Measurements from ENCODE around the gene CNPY2. TPM values are rescaled to one million over a fixed set of nuclear protein-coding genes. Genes with fewer than 3 reads are reported as not detected.
"Not testable (repeated sequence)": the region's sequence is repeated elsewhere in the genome, so short reads cannot be mapped to it uniquely, and the experiment has no call there.

Gene CNPY2
- total RNA-seq, 1 donor from 2014 or later, result 112 TPM

DNA sequence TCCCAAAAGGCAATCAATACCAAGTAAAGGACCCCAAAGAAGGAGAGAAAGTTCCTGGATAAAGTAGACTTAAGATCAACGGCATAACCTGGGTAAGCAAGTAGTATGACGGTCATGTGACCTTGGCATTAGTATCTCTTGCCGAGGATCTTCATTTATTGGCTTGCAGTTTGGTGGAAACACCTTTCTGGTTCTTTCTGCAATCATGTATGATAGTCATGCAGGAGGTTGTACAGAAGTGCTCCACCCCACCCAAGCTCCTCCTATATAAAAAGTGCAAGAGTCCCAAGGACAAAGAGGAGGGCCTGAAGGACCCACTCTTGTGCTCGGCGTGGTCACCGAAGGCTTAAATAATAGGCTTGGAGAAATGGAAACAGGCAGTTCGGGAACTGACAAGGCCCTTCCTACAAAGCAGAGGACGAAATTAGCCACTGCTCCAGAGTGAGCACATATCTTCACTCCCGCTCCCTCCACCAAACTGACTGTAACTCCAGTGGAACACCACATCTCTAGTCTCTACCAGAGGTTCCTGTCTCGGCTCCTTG is 16.4 kb downstream of the CNPY2 start:
- no peak for DNase-seq (ENCODE audit: extremely low read depth, low read depth, low spot score)

DNA sequence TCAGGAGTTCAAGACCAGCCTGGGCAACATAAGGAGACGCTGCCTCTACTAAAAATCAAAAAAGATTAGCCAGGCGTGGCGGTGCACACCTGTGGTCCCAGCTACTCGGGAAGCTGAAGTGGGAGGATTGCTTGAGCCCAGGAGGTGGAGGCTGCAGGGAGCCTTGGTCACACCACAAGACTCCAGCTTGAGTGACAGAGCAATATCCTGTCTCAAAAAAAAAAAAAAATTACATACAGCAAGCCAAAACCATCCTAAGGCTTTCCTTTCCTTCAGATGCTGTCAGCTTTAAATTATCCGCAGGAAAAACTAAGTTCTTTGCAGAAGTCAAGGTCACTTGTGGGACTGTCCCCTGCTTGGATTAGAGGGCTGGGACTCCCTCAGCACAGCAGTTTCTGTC is 17.0 kb downstream of the CNPY2 start:
- DNase-seq (ENCODE audit: extremely low read depth, low read depth, low spot score), result no peak

DNA sequence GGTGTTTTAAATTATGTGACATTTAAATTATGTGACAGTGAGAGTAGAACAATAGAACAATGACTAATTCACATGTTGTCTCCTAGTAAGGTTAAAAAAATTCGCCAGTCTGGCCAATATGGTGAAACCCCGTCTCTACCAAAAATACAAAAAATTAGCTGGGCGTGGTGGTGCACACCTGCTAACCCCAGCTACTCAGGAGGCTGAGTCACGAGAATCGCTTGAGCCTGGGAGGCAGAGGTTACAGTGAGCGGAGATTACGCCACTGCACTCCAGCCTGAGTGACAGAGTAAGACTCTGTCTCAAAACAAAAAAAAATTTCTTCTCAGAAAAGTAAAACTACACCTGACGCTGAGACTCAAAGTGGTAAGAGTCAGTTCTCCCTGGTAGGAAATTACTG is 18.4 kb downstream of the CNPY2 start:
- no peak for DNase-seq (ENCODE audit: extremely low read depth, low read depth, low spot score)

DNA sequence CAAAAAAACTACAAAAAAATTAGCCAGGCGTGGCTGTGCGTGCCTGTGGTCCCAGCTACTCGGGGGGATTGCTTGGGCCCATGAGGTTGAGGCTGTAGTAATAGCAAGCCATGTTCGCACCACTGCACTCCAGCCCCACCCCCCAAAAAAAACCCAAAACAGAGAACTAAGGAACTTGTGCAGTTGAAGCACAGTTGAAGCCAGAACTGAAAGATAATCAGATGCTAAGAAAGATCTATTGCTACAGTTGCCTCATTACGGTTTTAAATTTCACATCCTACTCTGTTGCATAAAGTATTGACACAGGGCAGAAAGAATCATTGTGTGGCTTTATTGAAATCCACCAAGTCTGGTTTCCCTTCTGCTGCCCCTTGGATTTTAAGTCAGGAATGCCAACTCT is 19.5 kb downstream of the CNPY2 start:
- DNase-seq (ENCODE audit: extremely low read depth, low read depth, low spot score), result no peak

DNA sequence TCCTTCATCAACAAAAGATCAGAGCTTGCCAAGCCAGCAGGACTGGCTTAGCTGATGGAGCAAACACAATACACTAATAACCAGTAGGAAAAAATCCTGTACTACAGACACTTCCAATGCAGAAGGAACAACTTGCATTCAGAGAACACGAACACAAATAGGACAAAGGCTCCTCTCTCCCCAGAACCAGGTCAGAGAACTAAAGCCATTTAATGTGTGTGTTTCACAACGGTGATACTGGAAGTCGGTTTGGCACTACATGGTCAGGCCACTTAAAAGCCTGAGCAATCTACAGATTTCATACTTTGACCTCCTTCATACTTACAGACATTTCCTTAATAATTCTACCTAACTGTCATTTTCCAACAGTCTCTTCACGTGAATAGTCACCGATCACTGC is 22.0 kb downstream of the CNPY2 start:
- no peak for DNase-seq (ENCODE audit: extremely low read depth, low read depth, low spot score)

DNA sequence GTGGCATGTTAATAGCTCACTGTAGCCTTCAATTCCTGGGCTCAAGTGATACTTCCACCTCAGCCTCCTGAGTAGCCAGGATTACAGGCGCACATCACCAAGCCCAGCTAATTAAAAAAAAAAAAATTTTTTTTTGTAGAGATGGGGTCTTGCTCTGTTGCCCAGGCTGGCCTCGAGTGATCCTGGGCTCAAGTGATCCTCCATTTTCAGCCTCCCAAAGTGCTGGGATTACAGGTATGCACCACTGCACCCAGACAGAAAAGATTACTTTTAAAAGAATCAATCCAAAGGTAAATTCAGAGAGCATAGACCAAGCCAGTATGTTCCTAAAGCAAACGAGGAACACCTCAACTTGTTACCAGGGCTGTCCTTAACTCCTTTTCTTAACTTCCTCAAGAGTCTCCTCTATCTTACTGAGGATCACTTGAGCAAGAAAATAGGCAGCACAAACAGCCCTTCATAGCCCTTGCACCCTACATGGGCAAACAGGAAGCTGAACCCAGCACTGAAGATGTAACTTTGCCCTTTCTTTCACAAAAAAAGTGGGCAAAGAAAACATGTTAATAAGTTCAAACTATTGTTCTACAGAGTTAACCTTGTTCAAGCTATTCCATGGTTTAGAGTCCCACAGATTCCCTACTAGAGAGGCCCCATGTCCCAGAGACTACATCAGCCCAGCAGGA is 26.9 kb downstream of the CNPY2 start:
- no peak for DNase-seq (ENCODE audit: extremely low read depth, low read depth, low spot score)

DNA sequence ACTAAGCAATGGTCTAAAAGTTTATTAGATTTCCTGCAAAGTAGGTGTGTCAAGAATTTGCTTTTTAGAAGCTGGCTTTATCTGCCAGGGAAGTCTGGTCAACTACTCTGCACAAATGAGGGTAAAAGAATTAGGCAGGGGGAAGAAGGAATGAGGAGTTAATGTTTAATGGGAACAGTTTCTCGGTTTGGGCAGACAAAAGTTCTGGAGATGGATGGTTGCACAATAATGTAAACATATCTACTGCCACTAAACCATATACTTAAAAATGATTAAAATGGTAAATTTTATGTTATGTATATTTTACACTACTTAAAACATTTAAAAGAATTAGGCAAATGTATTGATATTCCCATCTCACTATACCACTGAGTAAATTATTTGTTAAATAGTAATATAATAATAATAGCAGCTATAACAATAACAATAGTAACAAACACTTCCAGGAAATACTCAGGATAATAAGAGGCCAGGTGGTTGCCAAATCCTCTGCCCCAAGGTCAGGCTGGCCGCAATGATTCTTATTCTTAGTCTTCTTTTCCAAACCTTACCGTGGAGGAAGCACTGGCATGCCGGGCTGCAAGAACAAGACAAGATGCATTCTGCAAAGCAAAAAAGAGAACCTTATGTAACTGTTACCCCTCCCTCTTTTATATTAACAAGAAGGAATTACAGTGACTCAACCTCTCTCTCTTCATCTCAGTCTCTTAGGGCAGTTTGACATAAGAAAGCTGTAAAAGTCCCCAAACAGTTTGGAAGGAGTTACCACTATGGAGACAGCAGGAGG is 29.6 kb downstream of the CNPY2 start:
- no peak for DNase-seq (ENCODE audit: extremely low read depth, low read depth, low spot score)

DNA sequence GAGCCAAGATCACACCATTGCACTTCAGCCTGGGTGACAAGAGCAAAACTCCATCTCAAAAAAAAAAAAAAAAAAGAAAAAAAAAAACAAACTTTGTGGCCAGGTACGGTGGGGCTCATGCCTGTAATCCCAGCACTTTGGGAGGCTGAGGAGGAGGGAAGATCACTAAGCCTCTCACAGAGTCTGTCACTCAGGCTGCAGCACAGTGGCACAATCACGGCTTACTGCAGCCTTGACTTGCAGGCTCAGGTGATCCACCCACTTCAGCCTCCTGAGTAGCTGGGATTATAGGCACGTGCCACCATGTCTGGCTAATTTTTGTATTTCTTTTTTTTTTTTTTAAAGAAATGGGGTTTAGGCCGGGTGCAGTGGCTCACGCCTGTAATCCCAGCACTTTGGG is 31.5 kb downstream of the CNPY2 start:
- not testable (repeated sequence) for DNase-seq (ENCODE audit: extremely low read depth, low read depth, low spot score)

DNA sequence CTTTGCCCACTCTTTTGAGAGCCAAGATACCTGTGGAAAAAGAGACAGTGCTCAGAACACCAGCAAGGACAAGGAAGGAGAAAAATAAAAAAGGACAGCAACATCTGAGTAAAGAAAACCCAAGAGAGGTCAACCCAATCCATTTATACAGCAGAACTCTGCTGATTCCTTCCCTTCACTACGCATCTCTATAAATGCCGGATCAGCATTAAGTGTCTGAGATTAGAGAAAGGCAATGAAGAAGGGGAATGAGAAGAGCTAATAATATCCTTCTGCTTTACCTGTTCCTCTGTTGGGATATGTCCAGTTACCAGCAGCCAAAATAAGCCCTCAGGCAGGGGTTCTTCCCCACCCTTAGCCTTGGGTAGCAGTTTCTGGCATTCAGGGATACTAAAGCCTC is 33.2 kb downstream of the CNPY2 start:
- DNase-seq (ENCODE audit: extremely low read depth, low read depth, low spot score), result no peak

DNA sequence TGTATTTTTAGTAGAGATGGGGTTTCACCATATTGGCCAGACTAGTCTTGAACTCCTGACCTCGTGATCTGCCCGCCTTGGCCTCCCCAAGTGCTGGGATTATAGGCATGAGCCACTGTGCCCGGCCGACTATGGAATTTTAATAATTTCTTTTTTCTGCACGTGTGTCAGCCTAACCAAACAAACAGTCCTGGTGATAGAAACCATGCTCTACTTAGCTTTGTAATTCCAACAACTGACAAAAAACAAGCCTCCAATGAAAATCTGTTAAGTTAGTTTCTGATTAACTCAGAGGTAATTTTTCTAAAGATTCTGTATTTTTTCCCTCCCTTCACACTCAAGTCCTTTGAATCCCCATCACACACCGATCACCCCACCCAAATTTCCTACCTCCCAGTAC is 33.8 kb downstream of the CNPY2 start:
- no peak for DNase-seq (ENCODE audit: extremely low read depth, low read depth, low spot score)

DNA sequence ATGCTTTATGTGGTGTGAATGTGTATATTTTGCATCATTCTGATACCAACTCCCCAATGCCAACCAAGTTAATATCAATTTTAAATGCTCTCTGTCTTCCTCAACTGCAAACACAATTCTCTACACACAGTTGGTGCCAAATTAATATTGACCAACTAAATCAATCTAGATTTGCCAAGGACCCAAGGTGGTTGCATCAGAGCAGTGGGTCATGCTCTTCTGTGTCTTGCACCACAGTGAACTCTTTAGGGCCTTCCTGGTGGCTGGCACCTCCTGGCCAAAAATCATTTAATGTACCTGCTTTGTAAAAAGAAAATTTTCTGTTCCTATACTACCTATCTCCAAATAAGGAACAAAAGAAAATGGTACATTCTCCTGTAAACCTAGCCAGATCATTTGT is 34.9 kb downstream of the CNPY2 start:
- no peak for DNase-seq (ENCODE audit: extremely low read depth, low read depth, low spot score)

DNA sequence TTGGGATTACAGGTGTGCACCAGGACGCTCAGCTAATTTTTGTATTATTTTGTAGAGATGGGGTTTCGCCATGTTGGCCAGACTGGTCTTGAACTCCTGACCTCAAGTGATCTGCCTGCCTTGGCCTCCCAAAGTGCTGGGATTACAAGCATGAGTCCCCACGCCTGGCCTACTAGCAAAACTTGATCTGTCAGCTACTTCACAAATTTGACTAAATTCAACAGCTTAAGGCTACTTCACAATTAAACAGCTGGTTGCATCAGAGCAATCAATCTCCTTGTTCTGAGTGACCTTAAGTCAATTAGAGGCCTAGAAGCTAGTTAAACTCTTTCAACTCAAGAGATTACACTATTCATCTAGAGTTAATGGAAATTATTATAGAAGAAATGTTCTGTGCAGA is 36.9 kb downstream of the CNPY2 start:
- DNase-seq (ENCODE audit: extremely low read depth, low read depth, low spot score), result no peak

DNA sequence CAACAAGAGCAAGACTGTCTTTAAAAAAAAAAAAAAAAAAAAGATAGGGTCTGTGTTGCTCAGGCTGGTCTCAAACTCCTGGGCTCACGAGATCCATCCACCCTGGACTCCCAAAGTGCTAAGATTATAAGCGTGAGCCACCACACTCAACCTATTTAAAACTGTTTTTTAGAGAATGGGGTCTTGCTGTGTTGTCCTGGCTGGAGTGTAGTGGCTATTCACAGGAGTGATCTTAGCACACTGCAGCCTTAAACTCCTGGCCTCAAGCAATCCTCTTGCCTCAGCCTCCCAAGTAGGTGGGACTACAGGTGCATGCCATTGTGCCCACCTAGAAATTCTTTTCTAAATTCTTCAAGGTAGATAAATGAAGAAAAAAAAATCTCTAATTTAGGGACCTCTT is 41.5 kb downstream of the CNPY2 start:
- DNase-seq (ENCODE audit: extremely low read depth, low read depth, low spot score), result no peak

DNA sequence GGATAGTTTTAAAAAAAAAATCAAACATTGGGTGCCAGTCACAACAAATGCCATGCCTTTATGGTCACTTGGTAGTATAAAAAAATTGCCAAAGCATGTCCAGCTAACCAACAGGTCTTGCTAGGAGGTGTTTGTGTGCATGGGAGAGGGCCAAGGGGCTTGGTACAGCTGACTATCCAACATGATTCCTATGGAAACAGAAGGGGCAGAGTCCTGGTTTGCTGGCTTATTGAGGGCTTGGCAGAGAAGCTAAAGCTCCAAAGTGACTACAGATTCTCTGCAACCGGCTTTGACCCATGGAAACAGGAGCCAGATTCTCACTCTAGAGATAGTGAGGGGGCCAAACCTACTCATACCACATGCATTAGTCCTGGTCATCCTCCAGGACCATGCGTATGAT is 43.3 kb downstream of the CNPY2 start:
- DNase-seq (ENCODE audit: extremely low read depth, low read depth, low spot score), result not testable (repeated sequence)

DNA sequence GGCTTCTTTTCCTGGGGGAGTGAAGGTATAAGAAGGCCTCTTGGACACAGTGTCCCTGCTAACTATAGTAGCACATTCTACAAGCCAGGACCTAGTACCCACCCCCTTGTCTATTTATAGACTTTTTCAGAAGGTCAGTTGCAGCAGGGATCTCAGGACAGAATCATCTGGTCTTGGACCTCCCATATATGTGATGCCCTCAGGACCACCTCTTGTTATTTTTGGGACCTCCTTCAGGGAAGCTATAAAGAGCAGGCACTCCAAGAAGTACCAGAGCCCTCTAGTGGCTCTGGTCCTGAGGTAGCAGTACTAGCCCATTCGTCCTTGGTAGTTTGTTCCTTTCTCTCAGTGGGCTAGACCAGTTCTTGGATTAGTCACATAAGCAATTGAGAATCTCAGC is 44.8 kb downstream of the CNPY2 start:
- no peak for DNase-seq (ENCODE audit: extremely low read depth, low read depth, low spot score)

DNA sequence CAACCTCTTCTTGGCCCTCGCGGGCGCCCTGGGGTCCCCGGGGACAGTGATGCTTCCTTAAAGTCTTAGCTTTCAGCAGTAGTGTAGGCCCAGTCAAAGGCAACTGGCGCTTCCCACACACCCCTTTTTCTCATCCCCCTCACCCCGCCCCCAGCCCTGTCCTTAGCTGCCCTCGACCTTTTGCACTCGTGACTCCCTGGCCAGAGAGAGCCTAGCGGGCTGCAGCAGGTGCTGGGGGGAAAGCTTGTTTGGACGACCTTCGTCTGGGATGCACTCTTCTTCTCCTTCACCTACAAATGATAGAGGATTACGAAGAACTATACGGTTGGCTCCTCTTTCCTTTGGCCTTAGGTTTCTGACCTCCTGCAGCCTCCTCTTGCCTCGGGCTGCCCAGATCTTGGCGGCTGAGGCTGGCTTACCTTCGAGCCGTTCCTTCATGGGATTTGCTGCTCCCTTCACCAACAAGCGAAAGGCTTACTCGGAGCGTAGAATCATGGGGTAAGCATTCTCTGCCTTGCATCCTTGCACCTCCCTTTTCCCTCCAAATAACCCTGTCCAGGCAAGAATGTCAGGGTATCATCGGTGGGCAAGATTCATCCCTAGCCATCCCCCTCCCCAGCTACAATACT is 48.2 kb downstream of the CNPY2 start:
- DNase-seq (ENCODE audit: extremely low read depth, low read depth, low spot score), result no peak

DNA sequence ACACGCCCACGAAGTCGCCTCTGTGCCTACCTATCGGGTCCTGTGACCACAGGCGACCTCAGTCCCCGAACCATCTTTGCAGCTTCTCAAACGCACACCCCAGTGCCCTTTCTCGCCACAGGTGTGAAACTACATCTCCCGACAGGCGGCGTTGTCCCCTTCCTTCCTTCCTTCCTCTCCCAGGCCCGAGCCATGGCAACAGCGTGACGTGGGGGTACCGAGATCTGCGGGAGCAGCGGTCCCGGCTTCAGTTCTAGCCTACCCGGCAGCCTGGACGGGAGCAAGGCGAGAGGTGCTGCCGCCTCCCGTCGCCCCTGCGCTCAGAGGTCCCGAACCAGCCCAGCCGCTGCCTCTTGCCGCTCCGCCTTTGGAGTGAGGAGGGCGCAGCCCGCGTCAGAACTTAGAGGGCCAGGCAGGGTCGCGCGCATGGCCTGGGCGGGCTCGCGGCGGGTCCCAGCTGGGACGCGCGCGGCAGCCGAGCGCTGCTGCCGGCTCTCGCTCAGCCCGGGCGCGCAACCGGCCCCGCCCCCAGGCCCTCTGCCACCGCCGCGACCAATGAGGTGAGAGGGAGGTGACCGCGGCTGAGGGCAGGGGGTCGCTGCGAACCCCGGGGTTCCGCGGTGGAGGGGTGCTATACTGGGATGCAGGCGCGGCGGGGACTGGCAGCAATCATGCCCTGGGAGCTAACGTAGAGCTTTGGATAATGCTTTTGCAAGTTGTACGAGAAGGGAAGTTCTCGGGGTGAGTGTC is 48.9 kb downstream of the CNPY2 start, which contains the start of gene COQ10A:
Gene COQ10A (plus strand): TSS at position 250 of the 750 bp plus-strand sequence. CDS start 177 bp downstream, at position 427.
- DNase-seq (ENCODE audit: extremely low read depth, low read depth, low spot score), result peak; percentile 41

DNA sequence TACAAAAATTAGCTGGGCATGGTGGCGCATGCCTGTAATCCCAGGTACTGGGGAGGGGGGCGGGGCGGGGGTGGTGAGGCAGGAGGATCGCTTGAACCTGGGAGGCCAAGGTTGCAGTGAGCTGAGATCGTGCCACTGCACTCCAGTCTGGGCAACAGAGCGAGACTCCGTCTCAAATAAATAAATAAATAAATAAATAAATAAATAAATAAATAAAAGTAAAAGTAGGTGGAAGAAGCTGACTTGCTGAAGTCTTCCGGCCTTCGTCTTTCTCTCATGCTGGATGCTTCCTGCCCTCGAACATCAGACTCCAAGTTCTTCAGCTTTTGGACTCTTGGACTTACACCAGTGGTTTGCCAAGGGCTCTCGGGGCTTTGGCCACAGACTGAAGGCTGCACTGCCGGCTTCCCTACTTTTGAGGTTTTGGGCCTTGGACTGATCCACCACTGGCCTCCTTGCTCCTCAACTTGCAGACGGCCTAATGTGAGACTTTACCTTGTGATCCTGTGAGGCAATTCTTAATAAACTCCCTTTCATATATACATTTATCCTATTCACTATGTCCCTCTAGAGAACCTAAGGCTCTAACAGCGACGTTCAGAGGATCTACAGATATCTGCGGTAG is 49.6 kb downstream of the CNPY2 start:
- DNase-seq (ENCODE audit: extremely low read depth, low read depth, low spot score), result not testable (repeated sequence)

DNA sequence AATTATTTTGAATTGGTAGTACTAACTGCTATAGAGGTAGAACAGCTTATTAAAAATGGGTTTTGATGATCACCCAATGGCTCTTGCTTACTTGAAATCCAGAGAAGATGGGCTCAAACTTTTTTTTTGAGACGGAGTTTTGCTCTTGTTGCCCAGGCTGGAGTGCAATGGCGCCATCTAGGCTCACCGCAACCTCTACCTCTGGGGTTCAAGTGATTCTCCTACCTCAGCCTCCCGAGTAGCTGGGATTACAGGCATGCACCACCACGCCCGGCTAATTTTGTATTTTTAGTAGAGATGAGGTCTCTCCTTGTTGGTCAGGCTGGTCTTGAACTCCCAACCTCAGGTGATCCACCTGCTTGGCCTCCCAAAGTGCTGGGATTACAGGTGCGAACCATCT is 52.8 kb downstream of the CNPY2 start:
- not testable (repeated sequence) for DNase-seq (ENCODE audit: extremely low read depth, low read depth, low spot score)

DNA sequence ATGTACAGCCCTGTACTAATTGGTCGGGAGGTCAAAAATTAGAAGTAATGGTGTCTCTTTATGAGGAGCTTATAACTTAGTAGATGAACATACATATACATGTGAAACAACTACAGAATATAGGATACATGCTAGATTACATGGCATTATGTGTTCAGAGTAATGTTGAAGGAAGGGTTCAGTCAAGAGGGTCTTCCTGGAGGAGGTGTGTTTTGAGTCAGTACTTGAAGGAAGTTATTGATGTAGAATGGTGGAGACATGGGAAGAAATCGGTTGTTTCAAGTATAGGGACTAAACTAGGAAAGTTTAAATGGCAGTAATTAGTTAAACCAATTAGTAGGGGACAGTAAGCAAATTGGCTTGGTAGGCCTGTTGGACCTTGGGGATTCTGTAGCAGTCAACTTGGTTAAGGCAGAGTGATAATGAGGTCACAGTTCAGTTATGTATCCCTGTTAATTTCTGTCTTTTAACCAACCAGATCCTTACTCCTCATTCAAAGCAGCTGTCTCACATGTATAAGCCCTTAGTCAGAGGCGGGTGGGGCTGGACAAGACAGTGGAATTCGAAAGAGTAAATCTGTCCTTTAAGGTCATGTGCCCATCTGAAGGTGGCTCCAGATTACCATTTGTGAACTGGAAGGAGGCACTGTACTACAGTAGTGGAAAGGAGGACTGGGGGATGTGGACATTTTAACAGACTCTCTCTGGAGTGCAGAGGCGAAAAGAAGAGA is 54.1 kb downstream of the CNPY2 start:
- DNase-seq (ENCODE audit: extremely low read depth, low read depth, low spot score), result no peak

All from glomerular endothelial cell (primary cell).